Activated T-cell treated with anti-CD3 and anti-CD28 coated beads, Interleukin-2, amount 50 U/mL, for 48 hours (primary cell): Measurements from ENCODE around the gene DXO.
"Not testable (repeated sequence)": the region's sequence is repeated elsewhere in the genome, so short reads cannot be mapped to it uniquely, and the experiment has no call there.

Experiments
- DNase-seq, 2 experiments: peaks; one replicate each; pipeline ENCODE4 v3.0.0-alpha.2; 2020

The DXO gene

DNA sequence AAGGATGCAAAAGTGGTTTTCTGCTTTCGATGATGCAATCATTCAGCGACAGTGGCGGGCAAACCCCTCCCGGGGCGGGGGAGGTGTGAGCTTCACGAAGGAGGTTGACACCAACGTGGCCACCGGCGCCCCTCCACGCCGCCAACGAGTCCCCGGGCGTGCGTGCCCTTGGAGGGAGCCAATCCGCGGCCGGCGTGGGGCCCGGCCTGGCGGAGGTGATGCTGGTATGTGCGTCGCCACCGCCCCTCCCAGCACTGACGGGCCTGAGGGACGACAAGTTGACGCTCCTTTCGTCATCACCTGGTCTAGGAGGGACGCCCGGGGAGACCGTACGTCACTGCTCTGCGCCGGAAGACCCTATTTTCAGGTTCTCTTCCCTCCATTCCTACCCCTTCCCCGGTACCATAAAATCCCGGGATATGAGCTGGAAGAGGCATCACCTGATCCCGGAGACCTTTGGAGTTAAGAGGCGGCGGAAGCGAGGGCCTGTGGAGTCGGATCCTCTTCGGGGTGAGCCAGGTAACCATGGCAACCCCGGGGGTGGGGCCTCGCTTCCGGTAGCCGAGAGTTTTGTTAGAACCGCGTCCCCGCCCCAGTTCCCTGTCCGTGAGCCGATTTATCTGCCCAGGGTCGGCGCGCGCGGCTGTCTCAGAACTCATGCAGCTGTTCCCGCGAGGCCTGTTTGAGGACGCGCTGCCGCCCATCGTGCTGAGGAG, at the start of gene DXO:
DXO (minus strand) TSS at position 146 of the 716 bp plus-strand sequence. CDS start 463 bp downstream, outside the sequence.
- peak; percentile 98 to 99 for DNase-seq

DNA sequence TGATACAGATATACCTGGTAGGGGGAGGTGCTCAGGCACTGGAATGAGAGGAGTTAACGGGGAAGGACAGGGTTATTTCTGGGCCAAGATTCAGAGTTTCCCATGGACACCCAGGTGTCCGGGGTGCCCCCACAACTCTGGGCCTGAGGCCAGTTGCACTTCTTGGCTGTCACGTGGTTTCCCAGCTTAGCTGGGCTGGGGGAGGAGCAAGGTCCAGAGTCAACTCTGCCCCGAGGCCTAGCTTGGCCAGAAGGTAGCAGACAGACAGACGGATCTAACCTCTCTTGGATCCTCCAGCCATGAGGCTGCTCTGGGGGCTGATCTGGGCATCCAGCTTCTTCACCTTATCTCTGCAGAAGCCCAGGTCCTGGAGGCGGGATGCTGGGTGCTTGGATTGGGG, 42.6 kb upstream of the DXO start, which contains the start of gene C4B:
C4B (plus strand) TSS at position 249 of the 400 bp plus-strand sequence; CDS start at position 300, 51 bp downstream.
- DNase-seq, result not testable (repeated sequence)

DNA sequence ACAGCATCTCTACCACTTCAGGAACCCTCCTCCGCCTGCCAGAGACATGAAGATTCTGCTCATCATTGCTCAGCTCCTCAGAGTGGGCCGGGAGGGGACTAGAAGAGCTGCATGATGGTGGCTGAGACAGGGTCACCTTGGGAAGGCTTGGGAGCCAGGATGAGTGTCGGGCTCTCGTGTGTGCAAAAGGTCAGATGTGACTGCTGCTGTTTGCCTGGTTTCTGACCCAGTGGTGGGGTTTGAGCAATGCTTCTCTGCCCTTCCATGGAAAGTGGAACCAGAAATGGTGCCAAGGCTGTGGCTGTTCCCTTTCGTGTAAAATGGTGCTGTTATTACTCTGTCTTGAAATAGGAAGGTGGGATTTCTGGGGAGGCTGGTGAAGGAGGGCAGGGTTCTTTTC, 41.8 kb upstream of the DXO start:
- DNase-seq, result not testable (repeated sequence)

DNA sequence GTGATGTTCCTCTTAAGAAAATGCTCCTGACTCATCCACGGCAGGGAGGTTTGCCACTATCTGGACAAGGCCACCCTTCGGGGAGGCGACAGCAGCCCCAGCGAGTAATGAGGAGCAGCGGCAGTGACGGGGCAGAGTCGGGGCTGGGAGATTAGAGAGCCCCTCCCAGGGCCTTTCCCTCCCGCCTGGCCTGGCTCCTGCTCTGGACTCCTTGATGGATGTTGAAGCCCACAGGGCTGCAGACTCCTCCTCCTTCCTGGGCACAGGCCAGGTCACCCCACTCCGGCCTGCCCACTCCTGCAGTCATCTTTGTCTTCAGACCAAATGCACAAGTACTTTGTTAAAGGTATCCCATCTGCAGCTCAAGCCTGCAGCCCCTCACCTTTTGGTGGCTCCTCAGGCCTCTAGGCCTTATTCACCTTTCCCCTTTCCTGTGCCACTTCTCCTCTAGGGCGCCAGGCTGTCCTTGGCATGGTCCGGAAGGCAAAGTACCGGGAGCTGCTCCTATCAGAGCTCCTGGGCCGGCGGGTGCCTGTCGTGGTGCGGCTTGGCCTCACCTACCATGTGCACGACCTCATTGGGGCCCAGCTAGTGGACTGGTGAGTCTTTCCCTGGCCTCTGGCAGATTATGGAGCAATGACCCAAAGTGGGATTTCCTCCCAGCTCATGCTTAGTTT, 41.1 kb upstream of the DXO start:
- peak in 1 of 2 experiments; percentile 3 for DNase-seq

DNA sequence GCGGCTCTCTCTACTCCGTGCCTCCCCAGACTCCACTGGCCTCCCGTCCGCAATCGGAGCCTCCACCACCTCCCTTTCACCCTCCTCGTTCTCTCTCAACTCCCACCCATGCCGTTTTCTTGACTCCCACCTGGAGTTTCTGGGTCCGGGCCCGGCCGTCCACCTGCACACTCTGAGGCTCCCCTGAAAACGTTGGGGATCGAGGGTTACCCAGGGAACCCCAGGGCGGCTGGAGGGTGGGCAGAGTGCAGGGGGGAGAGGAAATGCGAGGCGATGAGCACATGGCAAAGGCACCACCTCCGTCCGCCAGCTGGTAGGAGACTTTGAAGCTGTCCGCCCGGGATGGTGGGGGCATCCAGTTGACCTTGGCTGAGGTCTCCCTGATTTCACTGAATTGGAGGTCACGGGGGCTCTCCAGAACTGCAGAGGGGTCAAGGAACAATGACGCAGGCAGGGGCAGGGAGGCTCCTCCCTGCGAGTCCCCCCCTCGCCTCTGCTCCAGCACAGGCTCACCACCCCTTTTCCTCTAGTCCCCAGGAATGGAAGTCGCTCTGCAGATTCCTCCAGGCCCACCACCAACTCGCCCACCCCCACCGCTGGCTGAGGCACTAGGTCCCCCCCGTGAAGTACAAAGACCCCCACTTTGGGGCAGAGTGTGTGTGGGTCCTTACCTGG, 39.1 kb upstream of the DXO start:
- peak in 1 of 2 experiments; percentile 10 for DNase-seq

DNA sequence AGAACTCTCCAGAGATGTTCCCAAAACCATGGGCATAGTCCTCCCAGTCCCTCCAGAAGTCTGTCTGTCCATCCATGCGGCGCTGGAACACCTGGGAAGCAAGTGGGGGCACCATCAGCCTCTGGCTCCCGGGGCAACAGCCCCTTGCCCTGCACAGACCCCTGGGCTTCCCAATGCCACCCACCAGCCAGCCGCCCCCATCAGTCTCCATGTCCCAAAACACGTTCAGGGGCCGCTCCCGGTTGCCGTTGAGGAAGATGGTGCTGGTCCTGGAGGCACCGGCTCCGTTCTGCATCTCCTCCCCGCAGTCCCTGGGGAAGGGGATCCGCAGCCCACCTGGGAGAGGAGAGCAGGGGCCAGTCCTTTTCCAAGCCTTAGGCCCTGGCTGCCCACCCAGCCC, 37.6 kb upstream of the DXO start:
- DNase-seq, result not testable (repeated sequence)

DNA sequence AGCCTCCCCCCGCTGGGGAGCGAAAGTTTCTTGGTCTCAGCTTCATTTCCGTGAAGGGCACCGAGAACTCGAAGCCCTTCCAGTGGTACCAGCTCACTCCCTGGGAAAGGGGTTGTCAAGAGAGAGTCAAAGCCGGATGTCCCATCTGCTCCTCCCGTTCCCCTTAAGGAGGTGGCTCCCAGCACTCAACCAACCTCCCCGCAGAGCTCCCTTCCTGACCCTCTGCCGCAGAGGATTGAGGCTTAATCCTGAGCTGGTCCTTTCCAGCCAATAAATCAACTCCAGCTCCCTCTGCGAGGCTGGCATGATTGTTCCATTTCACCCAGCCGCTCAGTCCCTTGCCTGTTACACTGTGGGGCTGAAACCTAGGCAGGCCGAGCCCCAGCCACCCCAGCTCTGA, 36.7 kb upstream of the DXO start:
- not testable (repeated sequence) for DNase-seq

DNA sequence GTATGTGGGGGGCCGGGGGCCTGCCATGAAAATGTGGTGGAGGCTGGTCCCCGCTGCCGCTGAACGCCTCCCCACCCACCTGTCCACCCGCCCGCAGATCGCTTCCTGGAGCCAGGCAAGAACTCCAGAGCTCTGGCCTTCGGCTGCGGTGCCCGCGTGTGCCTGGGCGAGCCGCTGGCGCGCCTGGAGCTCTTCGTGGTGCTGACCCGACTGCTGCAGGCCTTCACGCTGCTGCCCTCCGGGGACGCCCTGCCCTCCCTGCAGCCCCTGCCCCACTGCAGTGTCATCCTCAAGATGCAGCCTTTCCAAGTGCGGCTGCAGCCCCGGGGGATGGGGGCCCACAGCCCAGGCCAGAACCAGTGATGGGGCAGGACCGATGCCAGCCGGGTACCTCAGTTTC, 36.1 kb upstream of the DXO start:
- DNase-seq, result not testable (repeated sequence)

DNA sequence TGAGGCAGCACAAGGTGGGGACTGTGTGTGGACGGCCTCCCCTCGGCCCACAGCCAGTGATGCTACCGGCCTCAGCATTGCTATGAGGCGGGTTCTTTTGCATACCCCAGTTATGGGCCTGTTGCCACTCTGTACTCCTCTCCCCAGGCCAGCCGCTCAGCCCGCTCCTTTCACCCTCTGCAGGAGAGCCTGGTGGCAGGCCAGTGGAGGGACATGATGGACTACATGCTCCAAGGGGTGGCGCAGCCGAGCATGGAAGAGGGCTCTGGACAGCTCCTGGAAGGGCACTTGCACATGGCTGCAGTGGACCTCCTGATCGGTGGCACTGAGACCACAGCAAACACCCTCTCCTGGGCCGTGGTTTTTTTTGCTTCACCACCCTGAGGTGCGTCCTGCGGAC, 35.1 kb upstream of the DXO start:
- peak in 1 of 2 experiments; percentile 13 for DNase-seq

DNA sequence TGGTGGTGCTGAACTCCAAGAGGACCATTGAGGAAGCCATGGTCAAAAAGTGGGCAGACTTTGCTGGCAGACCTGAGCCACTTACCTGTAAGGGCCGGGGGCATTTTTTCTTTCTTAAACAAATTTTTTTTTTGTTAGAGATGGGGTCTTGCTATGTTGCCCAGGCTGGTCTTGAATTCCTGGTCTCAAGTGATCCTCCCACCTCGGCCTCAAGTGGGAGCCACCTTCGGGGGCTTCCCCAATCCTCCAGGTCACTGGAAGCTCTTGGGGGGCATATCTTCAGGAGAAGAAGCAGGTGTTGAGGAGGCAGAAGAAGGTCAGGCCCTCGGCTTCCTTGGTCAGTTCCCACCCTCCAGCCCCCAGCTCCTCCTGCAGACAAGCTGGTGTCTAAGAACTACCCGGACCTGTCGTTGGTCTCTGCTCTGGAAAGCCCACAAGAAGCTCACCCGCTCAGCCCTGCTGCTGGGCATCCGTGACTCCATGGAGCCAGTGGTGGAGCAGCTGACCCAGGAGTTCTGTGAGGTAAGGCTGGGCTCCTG, 34.1 kb upstream of the DXO start:
- peak in 1 of 2 experiments; percentile 11 for DNase-seq

DNA sequence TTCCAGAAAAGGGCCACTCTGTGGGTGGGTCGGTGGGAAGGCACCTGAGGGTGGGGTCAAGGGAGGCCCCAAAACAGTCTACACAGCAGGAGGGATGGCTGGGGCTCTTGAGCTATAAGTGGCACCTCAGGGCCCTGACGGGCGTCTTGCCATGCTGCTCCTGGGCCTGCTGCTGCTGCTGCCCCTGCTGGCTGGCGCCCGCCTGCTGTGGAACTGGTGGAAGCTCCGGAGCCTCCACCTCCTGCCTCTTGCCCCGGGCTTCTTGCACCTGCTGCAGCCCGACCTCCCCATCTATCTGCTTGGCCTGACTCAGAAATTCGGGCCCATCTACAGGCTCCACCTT, 33.6 kb upstream of the DXO start:
- peak in 1 of 2 experiments; percentile 11 for DNase-seq

DNA sequence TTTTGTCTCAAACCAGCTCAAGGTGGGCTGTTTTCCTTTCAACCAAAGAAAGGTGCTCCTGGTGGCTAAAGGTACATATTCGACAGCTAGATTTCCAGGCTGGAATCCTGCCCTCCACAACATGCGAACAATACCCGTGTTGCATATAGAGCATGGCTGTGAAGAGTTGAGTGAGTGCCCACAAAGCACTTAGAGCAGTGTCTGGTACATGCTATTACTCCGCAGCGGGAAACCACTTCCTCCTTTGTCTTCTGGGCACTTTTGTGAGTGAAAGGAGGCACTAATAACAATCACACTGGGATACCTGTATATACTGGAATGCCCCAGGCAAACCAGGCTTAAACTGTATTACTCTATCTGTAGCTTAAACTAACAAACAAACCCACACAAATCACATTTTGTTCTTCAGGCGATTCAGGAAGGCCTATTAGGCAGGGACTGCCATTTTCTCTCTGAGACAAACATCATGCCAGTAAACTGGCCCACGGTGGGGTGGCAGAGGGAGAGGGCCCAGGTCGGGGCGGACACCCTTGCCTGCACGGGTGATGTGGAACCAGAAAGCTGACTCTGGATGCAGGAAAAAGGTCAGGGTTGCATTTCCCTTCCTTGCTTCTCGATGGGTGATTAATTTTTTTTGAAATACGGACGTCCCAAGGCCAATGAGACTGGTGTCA, 33.1 kb upstream of the DXO start:
- DNase-seq, result not testable (repeated sequence)

DNA sequence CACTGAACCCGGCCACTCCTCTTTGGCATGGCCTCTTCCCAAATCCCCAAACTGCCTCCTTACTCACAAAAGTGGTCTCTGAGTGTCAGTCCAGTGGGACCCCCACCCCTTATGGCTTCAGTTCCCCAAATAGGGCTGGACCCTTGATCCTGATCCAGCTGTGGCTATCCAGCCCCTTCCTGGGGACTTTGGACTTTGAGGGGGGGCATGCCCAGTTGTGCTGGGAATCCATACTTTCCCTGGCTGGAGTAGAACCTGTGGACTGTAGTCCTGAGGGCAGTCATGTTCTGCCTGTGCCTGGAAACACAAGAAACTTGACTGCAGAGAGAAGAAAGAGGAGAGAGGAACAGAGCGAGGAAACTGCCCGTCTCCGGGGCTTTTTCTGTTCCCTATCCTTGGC, 32.5 kb upstream of the DXO start:
- not testable (repeated sequence) for DNase-seq

DNA sequence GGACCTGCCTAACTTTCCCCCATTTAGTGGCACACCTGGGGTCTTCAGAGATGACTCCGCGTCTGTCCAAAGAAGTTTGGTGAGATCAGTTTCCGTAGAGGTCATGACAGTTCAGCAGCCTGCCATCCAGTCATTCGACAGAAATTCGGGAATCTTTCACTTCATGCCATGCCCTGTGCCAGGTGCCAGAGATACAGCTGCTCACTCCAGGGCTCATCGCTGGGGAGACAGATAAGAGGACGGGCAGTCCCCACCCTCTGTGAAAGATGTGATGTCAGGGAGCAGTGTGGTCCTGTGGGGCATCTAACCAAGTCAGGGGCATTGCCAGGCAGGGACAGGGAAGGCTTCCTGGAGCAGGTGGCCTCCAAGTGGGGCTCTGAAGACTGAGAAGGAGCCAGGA, 31.4 kb upstream of the DXO start:
- not testable (repeated sequence) for DNase-seq

DNA sequence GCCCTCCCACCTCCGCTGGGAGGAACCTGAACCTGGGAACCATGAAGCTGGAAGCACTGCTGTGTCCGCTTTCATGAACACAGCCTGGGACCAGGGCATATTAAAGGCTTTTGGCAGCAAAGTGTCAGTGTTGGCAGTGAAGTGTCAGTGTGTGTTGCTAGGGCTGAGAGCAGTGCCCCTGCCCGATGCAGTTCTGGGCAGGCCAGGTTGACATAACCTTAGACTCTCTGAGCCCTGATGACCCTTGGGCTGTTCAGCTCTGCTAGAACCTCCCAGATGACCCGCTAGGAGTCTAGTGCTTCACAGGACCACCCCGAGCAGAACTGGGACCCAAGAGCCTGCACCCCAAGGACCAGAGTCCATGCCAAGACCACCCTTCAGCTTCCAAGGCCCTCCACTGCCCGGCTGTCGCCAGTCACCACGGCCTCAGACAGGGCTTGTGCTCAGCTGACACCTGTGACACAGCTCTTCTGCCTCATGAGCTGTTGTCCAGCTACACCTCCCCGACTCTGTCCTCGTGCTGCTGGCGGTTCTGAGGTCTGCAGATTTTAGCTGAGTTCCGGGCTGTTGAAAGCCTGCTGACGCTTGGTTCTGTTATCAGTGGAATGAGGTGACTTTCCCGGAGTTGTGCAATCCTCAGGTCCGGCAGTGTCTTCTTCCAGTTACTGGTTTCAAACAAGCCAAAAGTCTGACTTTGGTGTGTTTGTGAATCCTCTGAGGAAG, 30.8 kb upstream of the DXO start:
- not testable (repeated sequence) for DNase-seq

DNA sequence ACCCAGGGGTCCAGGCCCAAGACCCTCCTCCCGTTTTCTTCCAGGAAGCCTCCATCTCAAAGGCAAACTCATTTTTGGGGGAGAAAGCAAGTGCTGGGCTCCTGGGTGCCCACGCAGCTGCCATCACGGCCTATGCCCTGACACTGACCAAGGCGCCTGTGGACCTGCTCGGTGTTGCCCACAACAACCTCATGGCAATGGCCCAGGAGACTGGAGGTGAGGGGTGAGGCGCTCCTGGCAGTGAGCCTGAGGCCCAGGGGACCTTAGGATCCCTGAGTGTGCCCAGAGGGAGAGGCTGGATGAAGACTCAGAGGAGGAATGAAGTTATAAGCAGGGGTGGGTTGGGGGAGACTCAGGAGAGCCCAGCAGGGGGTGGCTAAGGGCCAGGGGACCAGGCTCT, 24.4 kb upstream of the DXO start:
- DNase-seq, result not testable (repeated sequence)

DNA sequence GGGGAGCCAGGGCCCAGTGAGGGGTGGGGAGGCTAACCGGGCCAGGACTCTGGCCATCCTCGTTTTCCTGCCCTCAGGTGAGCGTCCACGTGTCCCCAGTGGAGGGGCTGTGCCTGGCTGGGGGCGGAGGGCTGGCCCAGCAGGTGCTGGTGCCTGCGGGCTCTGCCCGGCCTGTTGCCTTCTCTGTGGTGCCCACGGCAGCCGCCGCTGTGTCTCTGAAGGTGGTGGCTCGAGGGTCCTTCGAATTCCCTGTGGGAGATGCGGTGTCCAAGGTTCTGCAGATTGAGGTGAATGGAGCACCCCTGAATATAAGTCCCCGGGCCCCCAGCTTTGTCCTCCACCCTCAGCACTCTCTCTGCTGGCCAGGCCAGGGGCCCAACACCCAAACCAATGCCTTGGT, 22.5 kb upstream of the DXO start:
- DNase-seq, result not testable (repeated sequence)

DNA sequence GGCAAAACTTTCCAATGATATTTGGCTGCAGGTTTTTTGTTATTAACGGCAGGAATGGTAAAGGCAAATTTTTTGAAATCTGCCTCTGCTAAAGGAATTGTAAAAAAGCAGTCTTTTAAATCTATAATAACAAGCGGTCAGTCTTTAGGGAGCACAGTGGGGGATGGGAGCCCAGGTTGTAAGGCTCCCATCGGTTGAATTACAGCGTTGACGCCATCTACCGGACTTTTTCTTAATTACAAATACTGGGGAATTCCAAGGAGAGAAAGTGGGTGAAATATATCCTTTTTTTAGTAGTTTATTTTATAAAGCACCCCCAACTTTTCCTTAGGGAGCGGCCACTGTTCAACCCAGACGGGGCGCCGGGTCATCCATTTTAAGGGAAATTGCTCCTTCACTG, 17.4 kb upstream of the DXO start:
- not testable (repeated sequence) for DNase-seq

DNA sequence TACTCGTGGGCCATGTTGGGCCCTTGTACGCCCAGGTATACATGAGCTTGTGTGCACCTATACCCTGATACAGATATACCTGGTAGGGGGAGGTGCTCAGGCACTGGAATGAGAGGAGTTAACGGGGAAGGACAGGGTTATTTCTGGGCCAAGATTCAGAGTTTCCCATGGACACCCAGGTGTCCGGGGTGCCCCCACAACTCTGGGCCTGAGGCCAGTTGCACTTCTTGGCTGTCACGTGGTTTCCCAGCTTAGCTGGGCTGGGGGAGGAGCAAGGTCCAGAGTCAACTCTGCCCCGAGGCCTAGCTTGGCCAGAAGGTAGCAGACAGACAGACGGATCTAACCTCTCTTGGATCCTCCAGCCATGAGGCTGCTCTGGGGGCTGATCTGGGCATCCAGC, 9.8 kb upstream of the DXO start, which contains the start of gene C4A:
C4A (plus strand) TSS at position 314 of the 400 bp plus-strand sequence; CDS start at position 365, 51 bp downstream.
- DNase-seq, result not testable (repeated sequence)

DNA sequence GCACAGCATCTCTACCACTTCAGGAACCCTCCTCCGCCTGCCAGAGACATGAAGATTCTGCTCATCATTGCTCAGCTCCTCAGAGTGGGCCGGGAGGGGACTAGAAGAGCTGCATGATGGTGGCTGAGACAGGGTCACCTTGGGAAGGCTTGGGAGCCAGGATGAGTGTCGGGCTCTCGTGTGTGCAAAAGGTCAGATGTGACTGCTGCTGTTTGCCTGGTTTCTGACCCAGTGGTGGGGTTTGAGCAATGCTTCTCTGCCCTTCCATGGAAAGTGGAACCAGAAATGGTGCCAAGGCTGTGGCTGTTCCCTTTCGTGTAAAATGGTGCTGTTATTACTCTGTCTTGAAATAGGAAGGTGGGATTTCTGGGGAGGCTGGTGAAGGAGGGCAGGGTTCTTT, 9.1 kb upstream of the DXO start:
- not testable (repeated sequence) for DNase-seq

DNA sequence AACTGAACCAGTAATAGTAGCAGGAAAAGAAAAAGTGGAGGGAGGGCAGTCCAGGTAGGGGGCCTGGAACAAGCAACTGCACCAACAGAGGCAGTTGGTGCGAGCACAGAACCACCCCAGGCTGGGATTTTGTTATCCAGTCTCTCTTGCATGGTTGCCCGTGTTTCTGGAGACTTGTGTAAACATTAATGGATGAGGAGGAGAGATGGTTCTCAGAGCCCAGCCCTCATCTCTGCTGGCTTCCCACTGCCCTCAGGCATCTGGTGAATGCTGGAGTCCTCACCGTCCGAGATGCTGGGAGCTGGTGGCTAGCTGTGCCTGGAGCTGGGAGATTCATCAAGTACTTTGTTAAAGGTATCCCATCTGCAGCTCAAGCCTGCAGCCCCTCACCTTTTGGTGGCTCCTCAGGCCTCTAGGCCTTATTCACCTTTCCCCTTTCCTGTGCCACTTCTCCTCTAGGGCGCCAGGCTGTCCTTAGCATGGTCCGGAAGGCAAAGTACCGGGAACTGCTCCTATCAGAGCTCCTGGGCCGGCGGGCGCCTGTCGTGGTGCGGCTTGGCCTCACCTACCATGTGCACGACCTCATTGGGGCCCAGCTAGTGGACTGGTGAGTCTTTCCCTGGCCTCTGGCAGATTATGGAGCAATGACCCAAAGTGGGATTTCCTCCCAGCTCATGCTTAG, 8.4 kb upstream of the DXO start:
- not testable (repeated sequence) for DNase-seq
